K562 (cell line): Measurements from ENCODE around the gene ELAVL3. TPM values are rescaled to one million over a fixed set of nuclear protein-coding genes. Genes with fewer than 3 reads are reported as not detected.

Experiments used
- ATAC-seq: fragments of 200-7000 bp; cut with Tn5 transposase; 3 replicates; pipeline ENCODE4 v1.9.1; 2020; ENCODE audit warnings: moderate library complexity
- BruUV-seq: library from RNA; stranded (reverse); fragments of 400-500 nt; replicated peaks from 2 replicates; lab custom pipeline; 2021; lab: Mats Ljungman, UMichigan
- CTCF ChIA-PET: fragments of 300-600 bp; formaldehyde crosslinking; extraction: SDS; loops from one replicate; lab custom pipeline; 2021; ENCODE audit warnings: low intra/inter-chr PET ratio; lab: Yijun Ruan, JAX
- POLR2A ChIA-PET: fragments of 300-600, 350-650 bp; sonication (Branson Sonifier 250); formaldehyde crosslinking; extraction: SDS; loops from one replicate; lab custom pipeline; 2021; ENCODE audit warnings: antibody characterized with exemption, inconsistent platforms; lab: Yijun Ruan, JAX
- DNase-seq, 4 experiments: peaks; one replicate each; pipeline versions ENCODE4 v3.0.0 to v3.0.0-alpha.2; 2011 to 2018; ENCODE audit warnings: low spot score in 3 of 4, mixed read lengths in 3 of 4; ENCODE audit errors: extremely low read depth in 1 of 4
- FAIRE-seq: peaks from 2 replicates; lab custom pipeline; 2011; peaks lifted over from hg19 to GRCh38; lab: Jason Lieb, UNC
- H2AFZ ChIP-seq: 2 replicates; pipeline ENCODE4 v1.6.0; 2011; ENCODE audit warnings: low read depth, low read length, control low read depth, inconsistent platforms
- H3K27ac ChIP-seq: fragments of 200-600 bp; 3 replicates; pipeline ENCODE4 v1.8.0; 2011; ENCODE audit warnings: low read depth, mild to moderate bottlenecking, control low read depth, inconsistent platforms, low read length, moderate library complexity, mixed read lengths; ENCODE audit errors: extremely low read depth
- H3K27me3 ChIP-seq, 2 experiments: fragments of 300-600 bp in 1 of 2; 2 replicates in 1 of 2; 3 replicates in 1 of 2; pipeline versions ENCODE4 v1.6.0 to v1.8.0; 2011; ENCODE audit warnings: inconsistent platforms in 2 of 2, low read length in 2 of 2, mild to moderate bottlenecking in 1 of 2, mixed read lengths in 1 of 2, moderate library complexity in 1 of 2; ENCODE audit not compliant: control insufficient read depth in 2 of 2, insufficient read depth in 2 of 2
- H3K36me3 ChIP-seq: fragments of 300-600 bp; 3 replicates; pipeline ENCODE4 v1.8.0; 2011; ENCODE audit warnings: mild to moderate bottlenecking, low read length, inconsistent platforms; ENCODE audit not compliant: control insufficient read depth, insufficient read depth
- H3K4me1 ChIP-seq, 2 experiments: fragments of 200-600 bp in 1 of 2; replicated peaks in 1 of 2; 2 replicates in 1 of 2; 3 replicates in 1 of 2; pipeline versions ENCODE4 v1.5.1 to v1.8.0; 2011; ENCODE audit warnings: inconsistent platforms in 2 of 2, low read length in 2 of 2, mild to moderate bottlenecking in 1 of 2, mixed read lengths in 1 of 2, moderate library complexity in 1 of 2; ENCODE audit not compliant: control insufficient read depth in 2 of 2, insufficient read depth in 2 of 2
- H3K4me2 ChIP-seq: 2 replicates; pipeline ENCODE4 v1.6.1; 2011; ENCODE audit warnings: low read length, control low read depth, inconsistent platforms, mixed read lengths; ENCODE audit not compliant: insufficient read depth
- H3K4me3 ChIP-seq: fragments of 200-600 bp; sonication (generic), shearing (Covaris generic); 2 replicates; pipeline ENCODE4 v1.5.1; 2016; ENCODE audit warnings: control low read depth, inconsistent platforms
- H3K79me2 ChIP-seq: fragments of 200-600 bp; 3 replicates; pipeline ENCODE4 v1.8.0; 2011; ENCODE audit warnings: low read length, inconsistent platforms; ENCODE audit not compliant: control insufficient read depth, insufficient read depth
- H3K9ac ChIP-seq, 2 experiments: 2 replicates each; pipeline versions ENCODE4 v1.6.0 to v1.6.1; 2011; ENCODE audit warnings: low read depth in 2 of 2, low read length in 2 of 2, control low read depth in 1 of 2, inconsistent platforms in 1 of 2, mild to moderate bottlenecking in 1 of 2, mixed read lengths in 1 of 2; ENCODE audit not compliant: insufficient read depth in 1 of 2
- H3K9me1 ChIP-seq: one replicate; pipeline ENCODE4 v1.6.0; 2011; ENCODE audit warnings: inconsistent platforms, mild to moderate bottlenecking, low read length, moderate library complexity; ENCODE audit not compliant: control insufficient read depth, insufficient read depth
- H3K9me3 ChIP-seq: replicated peaks from 2 replicates; pipeline ENCODE4 v1.5.1; 2011; ENCODE audit warnings: low read depth, low read length, inconsistent platforms; ENCODE audit not compliant: control insufficient read depth, insufficient read depth
- H4K20me1 ChIP-seq: replicated peaks from 2 replicates; pipeline ENCODE4 v1.6.1; 2011; ENCODE audit warnings: low read length, inconsistent platforms, mixed read lengths; ENCODE audit not compliant: control insufficient read depth, insufficient read depth
- JUN ChIP-seq, 2 experiments: sonication (generic) in 1 of 2; formaldehyde crosslinking in 1 of 2; IDR thresholded peaks; 2 replicates each; pipeline versions ENCODE4 v1.6.1 to v1.8.0; 2012 to 2022; ENCODE audit warnings: borderline replicate concordance in 2 of 2, mild to moderate bottlenecking in 2 of 2, improper control_type of control experiment in 1 of 2, low read depth in 1 of 2, low read length in 1 of 2, missing genetic modification reagents in 1 of 2
- KLF13 ChIP-seq: fragments of 450-650 bp; IDR thresholded peaks from 2 replicates; pipeline ENCODE4 v1.6.1; 2016; ENCODE audit warnings: missing genetic modification characterization, low read depth, mild to moderate bottlenecking, missing compliant biosample characterization, moderate library complexity, borderline replicate concordance
- NFIC ChIP-seq: fragments of 450-650 bp; IDR thresholded peaks from 2 replicates; pipeline ENCODE4 v1.6.1; 2017; ENCODE audit warnings: mild to moderate bottlenecking, inconsistent platforms
- PPARD ChIP-seq: fragments of 250-450 bp; sonication (Bioruptor Pico); IDR thresholded peaks from 2 replicates; pipeline ENCODE4 v1.8.0; 2022; ENCODE audit warnings: inconsistent platforms, mild to moderate bottlenecking, moderate library complexity
- RBFOX2 ChIP-seq: fragments of 200-400 bp; formaldehyde crosslinking; IDR thresholded peaks from 2 replicates; pipeline ENCODE4 v1.6.1; 2017; ENCODE audit warnings: low read depth, mild to moderate bottlenecking, low read length, moderate library complexity
- TBP ChIP-seq: optimal IDR thresholded peaks from 2 replicates; pipeline ENCODE3; 2011; ENCODE audit warnings: low read depth, low read length, improper control_type of control experiment
- TRIM28 ChIP-seq: fragments of 450-650 bp; IDR thresholded peaks from 2 replicates; pipeline ENCODE4 v1.6.1; 2017
- U2AF2 ChIP-seq: fragments of 200-400 bp; formaldehyde crosslinking; optimal IDR thresholded peaks from 2 replicates; pipeline ENCODE3; 2017; ENCODE audit warnings: low read depth, mild to moderate bottlenecking, low read length
- ZNF12 ChIP-seq: sonication (generic); formaldehyde crosslinking; IDR thresholded peaks from 2 replicates; pipeline ENCODE4 v1.4.0; 2020; ENCODE audit warnings: mild to moderate bottlenecking, missing genetic modification reagents
- ZNF41 ChIP-seq: fragments of 250-450 bp; sonication (Bioruptor Pico); conservative IDR thresholded peaks from 2 replicates; pipeline ENCODE4 v1.4.0; 2020; ENCODE audit warnings: mild to moderate bottlenecking
- WGBS: fragments of 100-300 bp; shearing (Covaris generic); methylation state at CpG from one replicate; pipeline ENCODE4 v1.1.6; 2016; ENCODE audit warnings: low coverage, mixed read lengths; ENCODE audit not compliant: insufficient coverage; ENCODE audit errors: missing lambda C conversion rate; 5-methylcytosine and 5-hydroxymethylcytosine counted together
- in situ Hi-C: fragments of 300-500 bp; cut with MboI; formaldehyde crosslinking; loops from 4 replicates; pipeline ENCODE4 v1.15.0; 2018; ENCODE audit warnings: inconsistent platforms, mixed read lengths
- intact Hi-C: fragments of 100-400 bp; cut with micrococcal nuclease; formaldehyde crosslinking; loops from 2 replicates; pipeline ENCODE4 v1.14.2; 2022
- polyA plus RNA-seq, 8 experiments: library from polyadenylated mRNA; depleted of rRNA in 4 of 8; stranded (reverse) in 5 of 8; unstranded in 3 of 8; fragments of >200 nt; fragmentation: Nextera tagmentation in 2 of 8; fragmentation: Illumina TruSeq in 1 of 8; extraction: Ambion mirVana in 2 of 8; extraction: Trizol in 1 of 8; gene quantifications; 2 replicates each; pipeline versions ENCODE4 v1.2.1 to v1.2.3, GENCODE V29; 2011 to 2014; ENCODE audit warnings: inconsistent platforms in 1 of 8, missing spikeins in 1 of 8
- total RNA-seq, 7 experiments: library from RNA; depleted of rRNA in 6 of 7; stranded (reverse); fragments of >200 nt in 6 of 7; fragmentation: Illumina TruSeq in 2 of 7; extraction: Trizol in 2 of 7; gene quantifications; 2 replicates each; pipeline versions ENCODE4 v1.2.1 to v1.2.3, GENCODE V29; 2011 to 2021; ENCODE audit warnings: low replicate concordance in 1 of 7
- TF ChIP-seq, protein P1 (sequence below): sonication (generic); formaldehyde crosslinking; IDR thresholded peaks from 2 replicates; pipeline ENCODE4 v1.8.0; 2022; ENCODE audit warnings: mild to moderate bottlenecking, low read depth, missing genetic modification reagents
- TF ChIP-seq, protein P2 (sequence below): fragments of 250-450 bp; sonication (Bioruptor Pico); IDR thresholded peaks from 2 replicates; pipeline ENCODE4 v1.5.1; 2021; ENCODE audit warnings: mild to moderate bottlenecking

Gene ELAVL3
- total and polyA plus RNA-seq, 9 of the 15 experiments (the other 6 are each of a cell fraction or from before 2014, with no cell fraction given): not detected

DNA sequence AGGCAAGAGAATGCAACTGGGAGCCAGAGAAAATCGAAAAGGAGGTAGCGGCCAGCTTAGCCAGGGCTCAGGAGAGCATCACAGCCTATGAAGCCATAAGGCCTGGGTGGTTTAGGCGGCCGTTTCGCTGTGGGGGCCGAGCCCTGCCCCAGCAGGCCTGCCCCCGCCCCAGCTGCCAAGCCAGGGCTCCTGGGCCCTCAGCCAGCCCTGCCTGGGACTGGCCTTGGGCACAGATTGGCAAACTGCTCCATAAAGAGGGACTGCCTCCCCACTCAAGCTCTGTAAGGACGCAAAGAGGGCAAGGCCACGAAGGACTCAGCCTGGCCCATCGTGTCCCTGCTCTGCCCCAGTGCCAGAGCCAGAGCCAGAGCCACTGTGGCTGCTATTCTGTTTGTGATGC, 14.6 kb upstream of the ELAVL3 start (continued):
- no peak for TF ChIP-seq TBP
- no peak for TF ChIP-seq TRIM28
- TF ChIP-seq KLF13: no peak

DNA sequence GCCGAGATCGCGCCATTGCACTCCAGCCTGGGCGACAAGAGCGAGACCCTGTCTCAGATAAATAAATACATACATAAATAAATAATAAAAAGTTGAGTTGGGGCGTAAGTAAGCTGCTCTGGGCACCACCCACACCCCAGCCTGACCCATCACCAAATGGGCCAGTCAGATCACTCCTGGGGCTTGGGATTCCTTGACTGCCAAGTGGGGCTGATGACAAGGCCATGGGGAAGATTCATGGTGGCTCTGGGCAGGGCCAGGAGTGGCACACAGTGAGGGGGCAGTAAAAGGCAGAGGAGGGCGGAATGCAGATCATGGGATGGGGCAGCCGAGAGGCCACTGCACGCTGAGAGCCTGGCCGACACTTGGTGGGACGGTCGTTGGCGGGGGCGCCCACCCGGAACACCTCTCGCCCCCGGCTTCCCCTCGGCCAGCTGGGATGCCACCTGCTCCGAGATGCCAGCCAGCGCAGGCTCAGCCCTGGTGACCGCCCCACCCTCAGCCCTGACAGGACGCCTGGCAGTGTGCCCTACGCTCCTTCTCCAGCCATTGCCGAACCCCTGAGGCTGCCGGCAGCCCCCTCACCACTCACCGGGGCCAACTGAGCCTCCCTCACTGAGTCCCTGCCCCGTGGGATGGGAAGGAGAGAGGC, 13.9 kb upstream of the ELAVL3 start:
- no peak overlapping the region for H3K4me2 ChIP-seq
- ChIA-PET CTCF (interaction anchor here (1.4 kb wide), 1 partner anchor 13 kb away, joined by 4 read pairs; no protein-coding TSS in a partner anchor), POLR2A (interaction anchor here (0.6 to 1.4 kb wide), 2 partner anchors 94 to 120 kb away, joined by 3 to 5 read pairs; partner anchors contain the start of gene SWSAP1)
- no peak for FAIRE-seq
- in situ Hi-C loops (loop anchor here (5.0 kb wide), 1 partner anchor 93 kb away; no protein-coding TSS in a partner anchor), intact Hi-C loops (loop anchor here (5.0 kb wide), 1 partner anchor 43 kb away; the partner anchor contains the start of gene CNN1)
- no peaks in the 10 kb centered on the region for H3K79me2 ChIP-seq
- no peak for ATAC-seq
- peaks cover 4% of the 10 kb centered on the region; the same call in 1 of the 2 replicates for H4K20me1 ChIP-seq
- no peaks in the 10 kb centered on the region for H3K9me1 ChIP-seq
- no peak for DNase-seq
- no peak overlapping the region for H3K4me3 ChIP-seq
- no peaks in the 10 kb centered on the region for H3K27me3 ChIP-seq
- no TSS peak for BruUV-seq
- H3K36me3 ChIP-seq: peaks cover 11% of the 10 kb centered on the region; the same call in 2 of the 3 replicates
- H3K27ac ChIP-seq: no peak overlapping the region
- no peak overlapping the region for H2AFZ ChIP-seq
- H3K9ac ChIP-seq: peak overlapping the region in 1 of 2 experiments; percentile 52; a peak in 1 of 4 replicates
- no peaks in the 10 kb centered on the region for H3K9me3 ChIP-seq
- TF ChIP-seq, protein P1, sequence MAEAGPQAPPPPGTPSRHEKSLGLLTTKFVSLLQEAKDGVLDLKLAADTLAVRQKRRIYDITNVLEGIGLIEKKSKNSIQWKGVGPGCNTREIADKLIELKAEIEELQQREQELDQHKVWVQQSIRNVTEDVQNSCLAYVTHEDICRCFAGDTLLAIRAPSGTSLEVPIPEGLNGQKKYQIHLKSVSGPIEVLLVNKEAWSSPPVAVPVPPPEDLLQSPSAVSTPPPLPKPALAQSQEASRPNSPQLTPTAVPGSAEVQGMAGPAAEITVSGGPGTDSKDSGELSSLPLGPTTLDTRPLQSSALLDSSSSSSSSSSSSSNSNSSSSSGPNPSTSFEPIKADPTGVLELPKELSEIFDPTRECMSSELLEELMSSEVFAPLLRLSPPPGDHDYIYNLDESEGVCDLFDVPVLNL (CRISPR knock-in tag): no peak
- TF ChIP-seq JUN (IDR thresholded peaks at IDR 0.05; ENCODE audit: borderline replicate concordance, low read depth, low read length) (no peak), JUN (CRISPR knock-in tag; IDR thresholded peaks at IDR 0.05; ENCODE audit: borderline replicate concordance) (no peak), ZNF41 (no peak), PPARD (CRISPR knock-in tag) (no peak), NFIC (no peak), RBFOX2 (0 out of 2 replicates have a peak, but pooled peaks have one; percentile 15), ZNF12 (no peak), U2AF2 (no peak)
- TF ChIP-seq, protein P2, sequence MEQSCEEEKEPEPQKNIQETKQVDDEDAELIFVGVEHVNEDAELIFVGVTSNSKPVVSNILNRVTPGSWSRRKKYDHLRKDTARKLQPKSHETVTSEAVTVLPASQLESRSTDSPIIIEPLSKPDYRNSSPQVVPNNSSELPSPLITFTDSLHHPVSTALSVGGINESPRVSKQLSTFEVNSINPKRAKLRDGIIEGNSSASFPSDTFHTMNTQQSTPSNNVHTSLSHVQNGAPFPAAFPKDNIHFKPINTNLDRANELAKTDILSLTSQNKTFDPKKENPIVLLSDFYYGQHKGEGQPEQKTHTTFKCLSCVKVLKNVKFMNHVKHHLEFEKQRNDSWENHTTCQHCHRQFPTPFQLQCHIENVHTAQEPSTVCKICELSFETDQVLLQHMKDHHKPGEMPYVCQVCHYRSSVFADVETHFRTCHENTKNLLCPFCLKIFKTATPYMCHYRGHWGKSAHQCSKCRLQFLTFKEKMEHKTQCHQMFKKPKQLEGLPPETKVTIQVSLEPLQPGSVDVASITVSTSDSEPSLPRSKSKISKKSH (CRISPR knock-in tag): no peak
- 94% methylated on average over 19 of the region's 27 CpGs for WGBS
- H3K4me1 ChIP-seq: peaks cover 7 to 34% of the 10 kb centered on the region in 2 experiments; a peak in 4 of 5 replicates
